OCI-LY7 (cell line): ENCODE data around the gene ATF1.

Source experiments
- EZH2phosphoT487 ChIP-seq: fragments of 200-600 bp; sonication (generic); IDR thresholded peaks from 2 replicates; pipeline ENCODE4 v1.6.1; 2018; ENCODE audit warnings: low read depth, borderline replicate concordance, mild to moderate bottlenecking, mixed run types, antibody characterized with exemption, low read length, moderate library complexity, mixed read lengths
- TF ChIP-seq, protein P1 (sequence below): fragments of 200-600 bp; sonication (generic); conservative IDR thresholded peaks from 2 replicates; pipeline ENCODE4 v1.5.1; 2014; ENCODE audit warnings: mild to moderate bottlenecking, antibody characterized with exemption, low read length, moderate library complexity, mixed read lengths

GRCh38 chr12:50739611-50740010 lies 24.3 kb upstream of the ATF1 start:
- TF ChIP-seq, protein P1, sequence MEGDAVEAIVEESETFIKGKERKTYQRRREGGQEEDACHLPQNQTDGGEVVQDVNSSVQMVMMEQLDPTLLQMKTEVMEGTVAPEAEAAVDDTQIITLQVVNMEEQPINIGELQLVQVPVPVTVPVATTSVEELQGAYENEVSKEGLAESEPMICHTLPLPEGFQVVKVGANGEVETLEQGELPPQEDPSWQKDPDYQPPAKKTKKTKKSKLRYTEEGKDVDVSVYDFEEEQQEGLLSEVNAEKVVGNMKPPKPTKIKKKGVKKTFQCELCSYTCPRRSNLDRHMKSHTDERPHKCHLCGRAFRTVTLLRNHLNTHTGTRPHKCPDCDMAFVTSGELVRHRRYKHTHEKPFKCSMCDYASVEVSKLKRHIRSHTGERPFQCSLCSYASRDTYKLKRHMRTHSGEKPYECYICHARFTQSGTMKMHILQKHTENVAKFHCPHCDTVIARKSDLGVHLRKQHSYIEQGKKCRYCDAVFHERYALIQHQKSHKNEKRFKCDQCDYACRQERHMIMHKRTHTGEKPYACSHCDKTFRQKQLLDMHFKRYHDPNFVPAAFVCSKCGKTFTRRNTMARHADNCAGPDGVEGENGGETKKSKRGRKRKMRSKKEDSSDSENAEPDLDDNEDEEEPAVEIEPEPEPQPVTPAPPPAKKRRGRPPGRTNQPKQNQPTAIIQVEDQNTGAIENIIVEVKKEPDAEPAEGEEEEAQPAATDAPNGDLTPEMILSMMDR, result no peak
- TF ChIP-seq EZH2phosphoT487, result no peak
